ENCODE results near the gene PRKAA1.
"Not testable (repeated sequence)": the region's sequence is repeated elsewhere in the genome, so short reads cannot be mapped to it uniquely, and the experiment has no call there.

PRKAA1 gene

GRCh38 chr5:40779561-40779960 lies 18.6 kb downstream of the PRKAA1 start:
- DNase-seq, result no peak

GRCh38 chr5:40778133-40778532 lies 20.0 kb downstream of the PRKAA1 start:
- no peak for DNase-seq

- no peak for DNase-seq
These were observed 21.6 kb downstream of the PRKAA1 start for GRCh38 chr5:40776658-40776977.

- no peak for DNase-seq
These were observed 22.1 kb downstream of the PRKAA1 start for GRCh38 chr5:40775846-40776657.

GRCh38 chr5:40775085-40775845 lies 22.9 kb downstream of the PRKAA1 start:
- DNase-seq, result no peak

- DNase-seq, result no peak
These were observed 23.6 kb downstream of the PRKAA1 start for GRCh38 chr5:40774623-40775022.

GRCh38 chr5:40770764-40771163 lies 27.4 kb downstream of the PRKAA1 start:
- no peak for DNase-seq

GRCh38 chr5:40762705-40763104 lies 35.5 kb downstream of the PRKAA1 start:
- DNase-seq, result no peak

- DNase-seq, result no peak
These were observed 40.8 kb downstream of the PRKAA1 start for GRCh38 chr5:40757400-40757799.

- peak; percentile 96 for DNase-seq
These were observed 42.5 kb downstream of the PRKAA1 start, which contains the start of gene TTC33 for GRCh38 chr5:40755407-40756365. Gene TTC33, minus strand, starts transcription at chr5:40755961. Its CDS starts 8,943 bp downstream, at chr5:40747018.

GRCh38 chr5:40755093-40755406 lies 43.1 kb downstream of the PRKAA1 start:
- DNase-seq, result peak; percentile 77

- DNase-seq, result no peak
These were observed 43.6 kb downstream of the PRKAA1 start for GRCh38 chr5:40754381-40755092.

GRCh38 chr5:40746703-40747102 lies 51.5 kb downstream of the PRKAA1 start:
- DNase-seq, result no peak

GRCh38 chr5:40743771-40744170 lies 54.4 kb downstream of the PRKAA1 start:
- no peak for DNase-seq

GRCh38 chr5:40738502-40738901 lies 59.7 kb downstream of the PRKAA1 start:
- DNase-seq, result no peak

GRCh38 chr5:40736103-40736875 lies 61.9 kb downstream of the PRKAA1 start:
- no peak for DNase-seq

- no peak for DNase-seq
These were observed 62.6 kb downstream of the PRKAA1 start for GRCh38 chr5:40735609-40736008.

- DNase-seq, result no peak
These were observed 63.2 kb downstream of the PRKAA1 start for GRCh38 chr5:40734986-40735385.

GRCh38 chr5:40733879-40734563 lies 64.2 kb downstream of the PRKAA1 start:
- DNase-seq, result no peak

- DNase-seq, result no peak
These were observed 64.7 kb downstream of the PRKAA1 start for GRCh38 chr5:40733434-40733833.

GRCh38 chr5:40722497-40722911 lies 75.7 kb downstream of the PRKAA1 start:
- not testable (repeated sequence) for DNase-seq

All from activated CD8-positive, alpha-beta memory T cell treated with anti-CD3 and anti-CD28 coated beads, Interleukin-2, amount 50 U/mL, for 48 hours (primary cell).